ENCODE results near the gene ABCG2.

ABCG2 gene

GRCh38 chr4:88091378-88091777 lies 67.1 kb downstream of the ABCG2 start:
- DNase-seq (ENCODE audit: low spot score) = no peak
- in situ Hi-C loops (cut with MboI; ENCODE audit: low sequenced_read_pairs, unreplicated experiment) = no loop called here
- no peak for TF ChIP-seq CTCF (IDR thresholded peaks at IDR 0.05; ENCODE audit: borderline replicate concordance, control extremely low read depth, extremely low read depth, insufficient read depth, missing control alignments)

GRCh38 chr4:88090898-88091297 lies 67.5 kb downstream of the ABCG2 start:
- in situ Hi-C loops (cut with MboI; ENCODE audit: low sequenced_read_pairs, unreplicated experiment) = no loop called here
- no peak for DNase-seq (ENCODE audit: low spot score)
- TF ChIP-seq CTCF (IDR thresholded peaks at IDR 0.05; ENCODE audit: borderline replicate concordance, control extremely low read depth, extremely low read depth, insufficient read depth, missing control alignments) = no peak

GRCh38 chr4:88087004-88087403 lies 71.4 kb downstream of the ABCG2 start:
- no peak for TF ChIP-seq CTCF (IDR thresholded peaks at IDR 0.05; ENCODE audit: borderline replicate concordance, control extremely low read depth, extremely low read depth, insufficient read depth, missing control alignments)
- no peak for DNase-seq (ENCODE audit: low spot score)

GRCh38 chr4:88080626-88081025 lies 77.8 kb downstream of the ABCG2 start:
- in situ Hi-C loops (cut with MboI; ENCODE audit: low sequenced_read_pairs, unreplicated experiment) = no loop called here
- DNase-seq (ENCODE audit: low spot score) = no peak
- no peak for TF ChIP-seq CTCF (IDR thresholded peaks at IDR 0.05; ENCODE audit: borderline replicate concordance, control extremely low read depth, extremely low read depth, insufficient read depth, missing control alignments)

More at GRCh38 chr4:88087004-88087403, 71.4 kb downstream of the ABCG2 start:
- in situ Hi-C loops (cut with MboI; ENCODE audit: low sequenced_read_pairs, unreplicated experiment) = no loop called here

GRCh38 chr4:88078579-88078978 lies 79.9 kb downstream of the ABCG2 start:
- TF ChIP-seq CTCF (IDR thresholded peaks at IDR 0.05; ENCODE audit: borderline replicate concordance, control extremely low read depth, extremely low read depth, insufficient read depth, missing control alignments) = no peak
- in situ Hi-C loops (cut with MboI; ENCODE audit: low sequenced_read_pairs, unreplicated experiment) = no loop called here

GRCh38 chr4:88077911-88078524 lies 80.4 kb downstream of the ABCG2 start:
- DNase-seq (ENCODE audit: low spot score) = no peak
- in situ Hi-C loops (cut with MboI; ENCODE audit: low sequenced_read_pairs, unreplicated experiment) = no loop called here
- no peak for TF ChIP-seq CTCF (IDR thresholded peaks at IDR 0.05; ENCODE audit: borderline replicate concordance, control extremely low read depth, extremely low read depth, insufficient read depth, missing control alignments)

More at GRCh38 chr4:88078579-88078978, 79.9 kb downstream of the ABCG2 start:
- no peak for DNase-seq (ENCODE audit: low spot score)

Data from GM13976 (cell line).